Hepatocyte (in vitro differentiated cells): ENCODE data around the gene ANXA7.

ENCODE experiments used
- CTCF ChIP-seq: fragments of 200-600 bp; sonication (generic); IDR thresholded peaks from 2 replicates; pipeline ENCODE4 v1.5.1; 2016; ENCODE audit warnings: antibody characterized with exemption, mild to moderate bottlenecking; ENCODE audit not compliant: poor library complexity
- EZH2 ChIP-seq: fragments of 200-600 bp; sonication (generic); IDR thresholded peaks from 2 replicates; pipeline ENCODE4 v1.6.1; 2016; ENCODE audit warnings: antibody characterized with exemption, mild to moderate bottlenecking, borderline replicate concordance
- EZH2phosphoT487 ChIP-seq: fragments of 200-600 bp; sonication (generic); IDR thresholded peaks from one replicate; pipeline ENCODE4 v1.6.1; 2018; ENCODE audit warnings: antibody characterized with exemption, mild to moderate bottlenecking, low read depth, moderate library complexity; ENCODE audit not compliant: unreplicated experiment, severe bottlenecking

- TF ChIP-seq CTCF = no peak
- TF ChIP-seq EZH2 = no peak
- no peak for TF ChIP-seq EZH2phosphoT487
Observed at GRCh38 chr10:73401636-73402035, 12.2 kb downstream of the ANXA7 start.
